Common myeloid progenitor, CD34-positive (primary cell): ENCODE measurements around the gene IGF2BP1.
A peak's percentile ranks its signal among the peaks of the same experiment; 100 is the strongest.
"Not testable (repeated sequence)": the region's sequence is repeated elsewhere in the genome, so short reads cannot be mapped to it uniquely, and the experiment has no call there.

ENCODE experiments used
- CTCF ChIA-PET: fragments of 350-600 bp; sonication (Branson Sonifier 250); formaldehyde crosslinking; loops from one replicate; lab custom pipeline; 2021; ENCODE audit warnings: antibody characterized with exemption; lab: Charles Lee
- POLR2A ChIA-PET: fragments of 350-600 bp; sonication (Branson Sonifier 250); formaldehyde crosslinking; loops from one replicate; lab custom pipeline; 2021; ENCODE audit warnings: antibody characterized with exemption; lab: Charles Lee
- DNase-seq, 3 donors: peaks; one replicate each; pipeline versions ENCODE4 v3.0.0 to v3.0.0-alpha.2; 2013
- H3K27ac ChIP-seq, 2 experiments: 1 replicate in 1 of 2; 2 replicates in 1 of 2; pipeline ENCODE4 v1.7.0; 2013; ENCODE audit warnings: inconsistent platforms in 2 of 2, low read length in 2 of 2, mild to moderate bottlenecking in 2 of 2, low read depth in 1 of 2, moderate library complexity in 1 of 2; ENCODE audit not compliant: severe bottlenecking in 2 of 2, insufficient read depth in 1 of 2, poor library complexity in 1 of 2
- H3K27me3 ChIP-seq, 5 experiments: replicated peaks in 2 of 5; 1 replicate in 3 of 5; 2 replicates in 2 of 5; pipeline versions ENCODE4 v1.6.1 to v1.7.0; 2013; ENCODE audit warnings: low read length in 4 of 5, mild to moderate bottlenecking in 2 of 5, moderate library complexity in 2 of 5, inconsistent platforms in 1 of 5; ENCODE audit not compliant: insufficient read depth in 5 of 5, control insufficient read depth in 4 of 5
- H3K36me3 ChIP-seq, 4 experiments: 1 replicate in 2 of 4; 2 replicates in 2 of 4; pipeline versions ENCODE4 v1.6.1 to v1.7.0; 2013; ENCODE audit warnings: low read length in 3 of 4, control low read depth in 1 of 4, mild to moderate bottlenecking in 1 of 4; ENCODE audit not compliant: control insufficient read depth in 4 of 4, insufficient read depth in 4 of 4
- H3K4me1 ChIP-seq, 4 experiments: 1 replicate in 3 of 4; 2 replicates in 1 of 4; pipeline versions ENCODE4 v1.6.1 to v1.7.1; 2013; ENCODE audit warnings: low read length in 3 of 4, mild to moderate bottlenecking in 3 of 4, control low read depth in 1 of 4, inconsistent platforms in 1 of 4, moderate library complexity in 1 of 4; ENCODE audit not compliant: control insufficient read depth in 4 of 4, insufficient read depth in 4 of 4; ENCODE audit errors: control extremely low read depth in 1 of 4
- H3K4me3 ChIP-seq, 7 experiments: 1 replicate in 4 of 7; 2 replicates in 3 of 7; pipeline versions ENCODE4 v1.5.1 to v1.7.0; 2013; ENCODE audit warnings: mild to moderate bottlenecking in 7 of 7, low read length in 6 of 7, moderate library complexity in 6 of 7, inconsistent platforms in 2 of 7, low read depth in 2 of 7, control low read depth in 1 of 7; ENCODE audit not compliant: insufficient read depth in 4 of 7, control insufficient read depth in 1 of 7; ENCODE audit errors: extremely low read depth in 1 of 7
- H3K9me3 ChIP-seq, 5 experiments: 1 replicate in 4 of 5; 2 replicates in 1 of 5; pipeline versions ENCODE4 v1.6.1 to v1.7.1; 2013; ENCODE audit warnings: low read length in 4 of 5, mild to moderate bottlenecking in 2 of 5, inconsistent platforms in 1 of 5, low read depth in 1 of 5, moderate library complexity in 1 of 5; ENCODE audit not compliant: control insufficient read depth in 4 of 5, insufficient read depth in 2 of 5; ENCODE audit errors: control extremely low read depth in 1 of 5
- WGBS: methylation state at CpG from one replicate; pipeline ENCODE4 v1.1.5; 2013; ENCODE audit not compliant: insufficient coverage; 5-methylcytosine and 5-hydroxymethylcytosine counted together

Gene IGF2BP1

DNA sequence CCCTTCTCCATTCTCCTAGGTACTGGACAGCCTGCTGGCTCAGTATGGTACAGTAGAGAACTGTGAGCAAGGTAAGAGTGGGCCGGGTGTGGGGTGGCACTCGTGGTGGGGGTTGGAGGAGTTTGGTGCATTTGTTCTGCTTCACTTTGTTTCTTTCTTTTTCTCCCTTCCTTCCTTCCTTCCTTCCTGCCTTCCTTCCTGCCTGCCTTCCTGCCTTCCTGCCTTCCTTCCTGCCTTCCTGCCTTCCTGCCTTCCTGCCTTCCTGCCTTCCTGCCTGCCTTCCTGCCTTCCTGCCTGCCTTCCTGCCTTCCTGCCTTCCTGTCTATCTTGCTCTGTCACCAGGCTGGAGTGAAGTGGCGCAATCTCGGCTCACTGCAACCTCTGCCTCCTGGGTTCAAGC lies 29.3 kb downstream of the IGF2BP1 start:
- H3K4me3 ChIP-seq, H3K27ac ChIP-seq, DNase-seq, H3K4me1 ChIP-seq, H3K9me3 ChIP-seq, H3K27me3 ChIP-seq, POLR2A ChIA-PET, CTCF ChIA-PET, H3K36me3 ChIP-seq: not testable (repeated sequence)
- 90% methylated on average over 2 of the region's 4 CpGs for WGBS

DNA sequence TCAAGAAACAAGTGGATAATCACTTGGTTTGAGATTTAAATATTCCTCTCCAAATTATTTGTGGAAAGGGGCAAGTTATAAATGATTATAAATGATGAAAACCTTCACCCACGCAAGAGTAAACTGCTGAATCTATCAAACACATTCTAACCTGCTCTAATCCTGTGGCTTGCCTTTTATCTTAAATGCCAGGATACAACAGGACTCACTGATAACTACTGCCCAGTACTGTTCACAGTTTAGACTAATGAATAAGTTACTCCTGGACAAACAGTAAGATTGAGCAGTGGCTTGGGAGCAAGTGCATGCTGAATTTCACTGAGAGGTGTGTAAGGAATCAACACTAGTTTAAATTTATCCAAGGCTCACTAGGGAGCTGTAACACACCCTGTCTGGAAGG lies 31.1 kb downstream of the IGF2BP1 start:
- WGBS, result no CpG with 5 or more reads among the region's 1 CpG
- ChIA-PET POLR2A (no interaction called here), CTCF (interaction anchor here (1.1 to 1.6 kb wide), 2 partner anchors 12 to 16 kb away, joined by 3 to 5 read pairs; no protein-coding TSS in a partner anchor)
- no peak overlapping the region for H3K27ac ChIP-seq
- H3K4me3 ChIP-seq, result no peak overlapping the region
- H3K9me3 ChIP-seq, result no peaks in the 10 kb centered on the region
- no peaks in the 10 kb centered on the region for H3K4me1 ChIP-seq
- peaks cover 0 to 5% (median 0%) of the 10 kb centered on the region in 4 experiments for H3K36me3 ChIP-seq
- H3K27me3 ChIP-seq, result peaks cover 0 to 4% (median 2%) of the 10 kb centered on the region in 5 experiments
- DNase-seq, result peak in 1 of 3 donors; percentile 17

DNA sequence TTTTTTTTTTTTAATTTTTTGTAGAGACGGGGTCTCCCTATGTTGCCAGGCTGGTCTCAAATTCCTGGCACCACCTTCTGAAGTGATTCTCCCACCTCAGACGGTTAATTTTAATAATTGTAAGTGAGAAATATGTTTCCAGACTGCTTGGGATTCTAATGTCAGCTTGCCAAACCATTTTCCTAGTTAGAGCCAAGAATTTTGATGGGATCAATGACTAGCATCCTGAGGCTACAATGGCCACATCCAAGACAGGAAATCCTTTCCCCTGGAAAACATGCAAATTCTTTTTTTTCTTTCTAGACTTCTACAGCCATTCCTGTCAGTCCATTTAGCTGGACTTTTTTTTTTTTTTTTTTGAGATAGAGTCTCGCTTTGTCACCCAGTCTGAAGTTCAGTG lies 32.6 kb downstream of the IGF2BP1 start:
- DNase-seq, result no peak
- Histone ChIP-seq H3K4me3 (no peak overlapping the region), H3K36me3 (peaks cover 0 to 5% (median 0%) of the 10 kb centered on the region in 4 experiments), H3K27ac (no peak overlapping the region), H3K4me1 (no peaks in the 10 kb centered on the region), H3K9me3 (no peaks in the 10 kb centered on the region), H3K27me3 (peaks cover 0 to 6% (median 1%) of the 10 kb centered on the region in 5 experiments)
- no CpG with 5 or more reads among the region's 3 CpGs for WGBS
- POLR2A ChIA-PET, result interaction anchor here (0.7 kb wide), 1 partner anchor 227 kb away, joined by 9 read pairs; no protein-coding TSS in a partner anchor
- CTCF ChIA-PET, result interaction anchor here (0.6 to 1.9 kb wide), 8 partner anchors 11 to 1295 kb away, joined by 3 to 6 read pairs (median 4); no protein-coding TSS in a partner anchor

GRCh38 chr17:49031965-49032928 lies 35.1 kb downstream of the IGF2BP1 start:
- CTCF ChIA-PET, result interaction anchor here (0.6 to 2.6 kb wide), 27 partner anchors 11 to 354 kb away, joined by 3 to 16 read pairs (median 3); no protein-coding TSS in a partner anchor
- 60% methylated on average over 8 of the region's 11 CpGs for WGBS
- no peaks in the 10 kb centered on the region for H3K9me3 ChIP-seq
- DNase-seq, result peak; percentile 72 to 84 (median 81)
- peaks cover 0 to 3% (median 0%) of the 10 kb centered on the region in 4 experiments for H3K36me3 ChIP-seq
- no peak overlapping the region for H3K27ac ChIP-seq
- no peaks in the 10 kb centered on the region for H3K4me1 ChIP-seq
- peaks cover 0 to 6% (median 0%) of the 10 kb centered on the region in 5 experiments for H3K27me3 ChIP-seq
- H3K4me3 ChIP-seq, result no peak overlapping the region
- POLR2A ChIA-PET, result no interaction called here

DNA sequence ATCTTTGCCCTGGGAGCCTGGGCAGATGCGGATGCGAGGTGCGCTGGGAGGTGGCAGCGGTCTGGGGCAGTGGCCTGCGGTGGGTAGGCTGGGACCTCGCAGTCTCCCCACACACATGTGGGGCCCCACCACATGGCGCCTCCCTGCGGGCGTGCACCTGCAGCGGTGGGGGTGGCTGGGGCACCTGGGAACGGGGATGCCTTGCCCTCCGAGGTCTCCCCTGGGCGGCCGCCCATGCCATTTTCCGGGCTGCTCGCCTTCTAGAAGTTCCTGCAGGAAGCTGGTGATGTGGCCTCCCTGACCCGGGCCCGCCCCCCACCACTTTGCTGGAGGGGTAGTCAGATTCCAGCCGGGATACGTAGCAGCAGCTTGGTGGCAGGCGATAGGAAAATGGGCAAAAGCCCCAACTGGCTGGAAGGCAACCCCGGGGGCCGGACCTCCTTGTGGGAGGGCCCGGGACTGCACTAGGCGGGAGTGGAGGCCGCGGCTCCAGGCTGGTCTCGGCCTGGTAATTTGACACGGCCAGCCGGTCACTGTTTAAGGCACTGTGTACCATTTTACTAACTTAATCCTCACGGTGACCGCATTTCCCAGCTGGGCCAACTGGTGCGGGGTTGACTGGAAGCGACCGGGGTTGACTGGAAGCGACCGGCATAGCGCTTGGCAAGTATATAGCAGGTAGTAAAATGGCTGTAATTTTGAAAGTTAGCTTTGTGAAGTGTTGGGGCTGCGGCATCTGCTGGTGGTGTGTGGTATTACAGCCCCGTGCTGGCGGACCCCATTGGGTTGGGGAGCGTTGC lies 38.5 kb downstream of the IGF2BP1 start:
- WGBS, result 96% methylated on average over 38 of the region's 42 CpGs
- Histone ChIP-seq H3K4me3 (no peak overlapping the region), H3K4me1 (no peaks in the 10 kb centered on the region), H3K27me3 (peaks cover 0 to 13% (median 0%) of the 10 kb centered on the region in 5 experiments), H3K27ac (no peak overlapping the region), H3K9me3 (no peaks in the 10 kb centered on the region), H3K36me3 (peaks cover 0 to 12% (median 0%) of the 10 kb centered on the region in 4 experiments)
- ChIA-PET CTCF (interaction anchor here (0.7 to 2.8 kb wide), 4 partner anchors 9 to 39 kb away, joined by 3 to 7 read pairs (median 4); no protein-coding TSS in a partner anchor), POLR2A (no interaction called here)
- peak; percentile 9 to 27 (median 26) for DNase-seq

DNA sequence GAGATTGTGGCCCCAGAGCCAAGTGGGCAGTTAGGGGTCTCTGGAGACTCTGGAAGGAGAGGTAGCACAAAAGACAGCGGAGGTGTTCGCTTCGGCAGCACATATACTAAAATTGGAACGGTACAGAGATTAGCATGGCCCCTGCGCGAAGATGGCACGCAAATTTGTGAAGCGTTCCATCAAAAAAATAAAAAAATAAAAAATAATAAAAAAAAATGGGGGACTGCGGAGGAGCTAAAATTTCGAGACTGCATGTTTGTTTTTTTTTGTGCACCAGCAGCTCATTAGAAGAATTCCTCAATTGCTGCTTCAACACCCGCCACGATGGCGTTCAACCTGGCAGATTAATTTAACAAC lies 39.1 kb downstream of the IGF2BP1 start:
- Histone ChIP-seq H3K36me3 (peaks cover 0 to 15% (median 0%) of the 10 kb centered on the region in 4 experiments), H3K4me3 (no peak overlapping the region), H3K27ac (no peak overlapping the region), H3K9me3 (no peaks in the 10 kb centered on the region), H3K27me3 (peaks cover 0 to 13% (median 0%) of the 10 kb centered on the region in 5 experiments), H3K4me1 (no peaks in the 10 kb centered on the region)
- ChIA-PET POLR2A (no interaction called here), CTCF (interaction anchor here (0.7 to 2.8 kb wide), 4 partner anchors 9 to 38 kb away, joined by 3 to 7 read pairs (median 4); no protein-coding TSS in a partner anchor)
- DNase-seq, result no peak
- WGBS, result 96% methylated on average over 5 of the region's 13 CpGs
